Measurements from ENCODE around the gene SOX1.

DNA sequence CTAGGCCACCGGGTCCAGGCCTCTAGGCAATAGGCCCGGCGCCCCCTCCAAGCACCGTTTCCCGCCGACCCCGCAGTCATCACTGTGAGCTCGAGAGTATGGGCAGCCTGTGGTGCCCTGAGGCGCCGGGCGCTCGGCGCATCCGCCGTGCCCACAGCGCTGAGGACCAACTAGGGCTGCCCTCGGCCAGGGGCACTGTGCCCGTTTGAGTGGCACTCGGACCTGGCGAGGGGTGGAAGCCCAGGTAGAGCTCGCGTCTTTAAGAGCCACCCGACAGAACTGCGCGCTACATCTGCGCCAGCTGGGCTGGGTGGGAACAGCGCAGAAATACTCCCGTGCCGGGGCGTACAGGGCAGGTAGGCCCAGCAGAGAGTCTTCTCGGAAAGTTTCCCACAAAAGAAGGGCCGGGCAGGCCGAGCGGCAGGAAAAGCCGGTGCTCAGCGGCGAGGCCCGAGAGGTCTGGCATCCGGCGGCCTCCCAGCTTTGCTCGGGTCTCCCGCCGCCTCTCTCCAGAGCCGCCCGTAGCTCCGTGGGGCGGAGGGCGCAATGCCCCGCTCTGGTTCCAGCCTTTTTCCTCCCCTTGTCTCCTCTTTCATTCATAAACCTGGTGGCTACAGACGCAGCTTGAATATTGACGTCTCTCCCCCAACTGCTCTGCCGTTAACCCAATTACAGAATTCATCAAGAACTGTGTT is 5.4 kb upstream of the SOX1 start:
- no peak for TF ChIP-seq POLR2A (IDR thresholded peaks at IDR 0.05)
- TF ChIP-seq CTCF (IDR thresholded peaks at IDR 0.05) = no peak

All from heart left ventricle (tissue), 13 donors.